Gastrocnemius medialis (tissue), 4 donors: ENCODE measurements around the gene SIRPD. TPM values are rescaled to one million over a fixed set of nuclear protein-coding genes. Genes with fewer than 3 reads are reported as not detected.

Source experiments
- ATAC-seq, 2 donors: fragments of 150-250 bp; one replicate each; pipeline ENCODE4 v1.9.1; 2016
- DNase-seq, 2 donors: peaks; one replicate each; pipeline ENCODE4 v3.0.0-alpha.2; 2019
- H3K27ac ChIP-seq, 4 donors: fragments of 200-600 bp; sonication (generic); 1 replicate in 1 of 4; 2 replicates in 3 of 4; pipeline ENCODE4 v1.5.1; 2016 to 2018; ENCODE audit warnings: mild to moderate bottlenecking in 2 of 4, moderate library complexity in 1 of 4
- H3K27me3 ChIP-seq, 3 donors: fragments of 200-600 bp; sonication (generic) in 2 of 3; 1 replicate in 1 of 3; 2 replicates in 2 of 3; pipeline versions ENCODE4 v1.5.1 to v1.6.0; 2016 to 2019; ENCODE audit warnings: mild to moderate bottlenecking in 1 of 3, moderate library complexity in 1 of 3
- H3K36me3 ChIP-seq, 2 donors: fragments of 200-600 bp; sonication (generic) in 1 of 2; one replicate each; pipeline ENCODE4 v1.5.1; 2017 to 2018
- H3K4me1 ChIP-seq, 2 donors: fragments of 200-600 bp; sonication (generic) in 1 of 2; one replicate each; pipeline ENCODE4 v1.5.1; 2016 to 2017; ENCODE audit warnings: mild to moderate bottlenecking in 2 of 2
- H3K4me3 ChIP-seq, 4 donors: fragments of 200-600 bp; sonication (generic) in 3 of 4; 1 replicate in 1 of 4; 2 replicates in 3 of 4; pipeline ENCODE4 v1.5.1; 2016 to 2019; ENCODE audit warnings: mild to moderate bottlenecking in 2 of 4
- H3K9me3 ChIP-seq, 3 donors: fragments of 200-600 bp; sonication (generic) in 2 of 3; 1 replicate in 1 of 3; 2 replicates in 2 of 3; pipeline ENCODE4 v1.5.1; 2016 to 2019
- CTCF ChIP-seq, 5 experiments: fragments of 450-650 bp in 3 of 5; fragments of 200-600 bp in 2 of 5; sonication (generic) in 2 of 5; IDR thresholded peaks in 4 of 5; conservative IDR thresholded peaks in 1 of 5; 1 replicate in 4 of 5; 2 replicates in 1 of 5; pipeline ENCODE4 v1.5.1; 2016 to 2019; ENCODE audit warnings: antibody characterized with exemption in 5 of 5, mild to moderate bottlenecking in 3 of 5, moderate library complexity in 3 of 5
- POLR2A ChIP-seq, 2 donors: fragments of 450-650 bp; IDR thresholded peaks; one replicate each; pipeline ENCODE4 v1.6.1; 2017; ENCODE audit warnings: antibody characterized with exemption in 2 of 2, mild to moderate bottlenecking in 2 of 2, moderate library complexity in 2 of 2
- in situ Hi-C, 4 donors: fragments of 200-750 bp; cut with MboI; loops; one replicate each; pipeline versions ENCODE4 v1.15.0 to v1.8.0; 2017; ENCODE audit warnings: low sequenced_read_pairs in 4 of 4
- intact Hi-C: fragments of 100-400 bp; cut with DNase I; formaldehyde crosslinking; loops from one replicate; pipeline ENCODE4 v1.15.1; 2023; ENCODE audit warnings: low total_unique reads
- total RNA-seq, 4 donors: library from RNA; depleted of rRNA; stranded (reverse); fragments of >200 nt; gene quantifications; one replicate each; pipeline versions ENCODE4 v1.1.0 to v1.2.3, GENCODE V29; 2016

The SIRPD gene
- total RNA-seq, 4 donors from 2014 or later = not detected

GRCh38 chr20:1526896-1527295, 30.6 kb downstream of the SIRPD start:
- ATAC-seq (no peak), DNase-seq (no peak)
- Histone ChIP-seq H3K4me3 (no peak overlapping the region), H3K4me1 (no peaks in the 10 kb centered on the region), H3K27me3 (no peaks in the 10 kb centered on the region), H3K27ac (no peak overlapping the region), H3K9me3 (no peaks in the 10 kb centered on the region), H3K36me3 (no peaks in the 10 kb centered on the region)
- TF ChIP-seq POLR2A (IDR thresholded peaks at IDR 0.05) (no peak), CTCF (IDR thresholded peaks at IDR 0.05 in 4 of 5, conservative IDR thresholded peaks at IDR 0.05 in 1 of 5) (no peak)
- intact Hi-C loops (no loop called here), in situ Hi-C loops (no loop called here)

- intact Hi-C loops = no loop called here
- DNase-seq = no peak
- ATAC-seq = no peak
- in situ Hi-C loops = no loop called here
- no peak overlapping the region for H3K27ac ChIP-seq
- H3K4me1 ChIP-seq = no peaks in the 10 kb centered on the region
- H3K4me3 ChIP-seq = no peak overlapping the region
- no peaks in the 10 kb centered on the region for H3K36me3 ChIP-seq
- no peaks in the 10 kb centered on the region for H3K9me3 ChIP-seq
- no peaks in the 10 kb centered on the region for H3K27me3 ChIP-seq
- TF ChIP-seq CTCF (IDR thresholded peaks at IDR 0.05 in 4 of 5, conservative IDR thresholded peaks at IDR 0.05 in 1 of 5) (no peak), POLR2A (IDR thresholded peaks at IDR 0.05) (no peak)
Measured at GRCh38 chr20:1526310-1526709, 31.2 kb downstream of the SIRPD start.

- Histone ChIP-seq H3K27me3 (no peaks in the 10 kb centered on the region), H3K4me3 (no peak overlapping the region), H3K9me3 (no peaks in the 10 kb centered on the region), H3K36me3 (no peaks in the 10 kb centered on the region), H3K27ac (no peak overlapping the region), H3K4me1 (no peaks in the 10 kb centered on the region)
- no peak for DNase-seq
- in situ Hi-C loops (no loop called here), intact Hi-C loops (no loop called here)
- ATAC-seq = no peak
- TF ChIP-seq POLR2A (IDR thresholded peaks at IDR 0.05) (no peak), CTCF (IDR thresholded peaks at IDR 0.05 in 4 of 5, conservative IDR thresholded peaks at IDR 0.05 in 1 of 5) (no peak)
Measured at GRCh38 chr20:1524004-1524403, 33.5 kb downstream of the SIRPD start.

GRCh38 chr20:1517010-1517409, 40.5 kb downstream of the SIRPD start:
- Histone ChIP-seq H3K9me3 (no peaks in the 10 kb centered on the region), H3K4me1 (no peaks in the 10 kb centered on the region), H3K4me3 (no peak overlapping the region), H3K27me3 (no peaks in the 10 kb centered on the region), H3K36me3 (no peaks in the 10 kb centered on the region), H3K27ac (no peak overlapping the region)
- TF ChIP-seq CTCF (IDR thresholded peaks at IDR 0.05 in 4 of 5, conservative IDR thresholded peaks at IDR 0.05 in 1 of 5) (no peak), POLR2A (IDR thresholded peaks at IDR 0.05) (no peak)
- no peak for ATAC-seq
- intact Hi-C loops (no loop called here), in situ Hi-C loops (no loop called here)
- no peak for DNase-seq

- in situ Hi-C loops = no loop called here
- DNase-seq = no peak
- H3K9me3 ChIP-seq = no peaks in the 10 kb centered on the region
- no peak for ATAC-seq
- intact Hi-C loops = no loop called here
- H3K4me3 ChIP-seq = no peak overlapping the region
- H3K27ac ChIP-seq = no peak overlapping the region
- TF ChIP-seq CTCF (IDR thresholded peaks at IDR 0.05 in 4 of 5, conservative IDR thresholded peaks at IDR 0.05 in 1 of 5) (no peak), POLR2A (IDR thresholded peaks at IDR 0.05) (no peak)
- no peaks in the 10 kb centered on the region for H3K36me3 ChIP-seq
- H3K4me1 ChIP-seq = no peaks in the 10 kb centered on the region
- no peaks in the 10 kb centered on the region for H3K27me3 ChIP-seq
Measured at GRCh38 chr20:1513801-1514200, 43.7 kb downstream of the SIRPD start.
